LNCaP clone FGC (cell line): ENCODE measurements around the gene WWC2.

Source experiments
- DNase-seq: peaks from one replicate; pipeline ENCODE4 v3.0.0-alpha.2; 2011; ENCODE audit warnings: low read depth
- H3K4me3 ChIP-seq: 2 replicates; pipeline ENCODE4 v1.5.1; 2011; ENCODE audit warnings: mild to moderate bottlenecking, low read depth, low read length, control low read depth
- TF ChIP-seq, protein P1 (sequence below): IDR thresholded peaks from 2 replicates; pipeline ENCODE4 v1.5.1; 2012; ENCODE audit warnings: mild to moderate bottlenecking; ENCODE audit not compliant: control insufficient read depth, insufficient read depth; ENCODE audit errors: extremely low read depth

Gene WWC2

DNA sequence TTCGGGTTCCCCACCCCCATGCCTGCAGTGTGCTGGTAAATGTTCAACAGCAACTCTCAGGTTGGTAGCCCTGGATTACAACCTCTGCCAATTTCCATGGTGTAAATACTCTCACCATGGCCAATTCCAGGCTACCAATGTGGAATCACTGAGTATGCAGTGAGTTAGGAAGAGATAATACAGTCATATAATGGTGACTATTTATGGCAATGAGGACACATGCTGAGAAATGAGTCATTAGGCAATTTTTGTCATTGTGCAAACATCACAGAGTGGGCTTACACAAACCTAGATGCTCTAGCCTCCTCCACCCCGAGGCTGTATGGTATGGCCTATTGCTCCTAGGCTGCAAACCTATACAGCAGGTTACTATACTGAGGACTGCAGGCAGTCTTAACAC, 227.8 kb downstream of the WWC2 start:
- no peak for DNase-seq
- TF ChIP-seq, protein P1, sequence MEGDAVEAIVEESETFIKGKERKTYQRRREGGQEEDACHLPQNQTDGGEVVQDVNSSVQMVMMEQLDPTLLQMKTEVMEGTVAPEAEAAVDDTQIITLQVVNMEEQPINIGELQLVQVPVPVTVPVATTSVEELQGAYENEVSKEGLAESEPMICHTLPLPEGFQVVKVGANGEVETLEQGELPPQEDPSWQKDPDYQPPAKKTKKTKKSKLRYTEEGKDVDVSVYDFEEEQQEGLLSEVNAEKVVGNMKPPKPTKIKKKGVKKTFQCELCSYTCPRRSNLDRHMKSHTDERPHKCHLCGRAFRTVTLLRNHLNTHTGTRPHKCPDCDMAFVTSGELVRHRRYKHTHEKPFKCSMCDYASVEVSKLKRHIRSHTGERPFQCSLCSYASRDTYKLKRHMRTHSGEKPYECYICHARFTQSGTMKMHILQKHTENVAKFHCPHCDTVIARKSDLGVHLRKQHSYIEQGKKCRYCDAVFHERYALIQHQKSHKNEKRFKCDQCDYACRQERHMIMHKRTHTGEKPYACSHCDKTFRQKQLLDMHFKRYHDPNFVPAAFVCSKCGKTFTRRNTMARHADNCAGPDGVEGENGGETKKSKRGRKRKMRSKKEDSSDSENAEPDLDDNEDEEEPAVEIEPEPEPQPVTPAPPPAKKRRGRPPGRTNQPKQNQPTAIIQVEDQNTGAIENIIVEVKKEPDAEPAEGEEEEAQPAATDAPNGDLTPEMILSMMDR = no peak
- no peak overlapping the region for H3K4me3 ChIP-seq

GRCh38 chr4:183327827-183328226, 228.8 kb downstream of the WWC2 start:
- TF ChIP-seq, protein P1 = no peak
- no peak for DNase-seq
- H3K4me3 ChIP-seq = no peak overlapping the region

- TF ChIP-seq, protein P1 = no peak
These were observed 229.8 kb downstream of the WWC2 start for GRCh38 chr4:183328832-183329231.

GRCh38 chr4:183329244-183329643, 230.2 kb downstream of the WWC2 start:
- no peak overlapping the region for H3K4me3 ChIP-seq
- TF ChIP-seq, protein P1 = no peak
- DNase-seq = no peak

More at GRCh38 chr4:183328832-183329231, 229.8 kb downstream of the WWC2 start:
- DNase-seq = no peak
- no peak overlapping the region for H3K4me3 ChIP-seq

DNA sequence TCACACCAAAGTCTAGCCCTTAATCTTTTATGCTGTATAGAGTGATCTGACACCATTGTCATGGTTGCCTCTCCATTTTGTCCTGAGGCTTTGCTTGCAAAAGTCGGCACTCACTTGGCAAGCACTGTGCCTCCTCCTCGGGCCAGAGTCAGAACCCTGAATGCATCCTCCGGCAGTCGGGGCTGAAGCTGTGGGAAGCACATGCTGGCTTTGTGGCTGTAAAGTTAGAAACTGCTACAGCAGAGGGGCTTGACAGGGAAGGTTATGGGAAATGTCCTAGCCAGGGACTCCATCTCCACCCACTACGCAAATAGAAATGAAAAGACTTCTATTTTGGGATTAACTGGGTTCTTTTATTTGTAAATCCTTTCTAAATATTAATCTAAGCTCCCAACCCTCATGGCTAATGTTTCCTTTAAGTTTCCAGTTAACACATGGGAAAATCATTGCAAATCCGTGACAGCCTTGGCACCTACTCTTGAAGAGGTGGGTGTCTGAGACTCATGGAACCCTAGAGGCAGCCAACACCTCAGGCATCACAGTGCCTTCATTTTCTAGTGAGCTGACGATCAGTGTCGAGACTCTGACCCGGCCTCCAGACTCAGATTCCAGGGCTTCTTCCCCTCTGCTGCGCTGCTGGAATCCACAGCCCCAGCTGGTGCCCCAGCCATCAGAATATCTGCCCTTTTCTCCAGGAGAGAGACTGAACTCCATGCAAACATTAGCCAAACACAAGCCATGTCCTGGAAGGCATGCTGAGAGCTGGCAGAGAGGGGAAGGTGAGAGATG, 231.1 kb downstream of the WWC2 start:
- no peak for DNase-seq
- no peak overlapping the region for H3K4me3 ChIP-seq
- TF ChIP-seq, protein P1 = no peak

- no peak for DNase-seq
- no peak overlapping the region for H3K4me3 ChIP-seq
- TF ChIP-seq, protein P1 = no peak
These were observed 231.8 kb downstream of the WWC2 start for GRCh38 chr4:183330841-183331240.

- TF ChIP-seq, protein P1 = no peak
- DNase-seq = no peak
These were observed 233.4 kb downstream of the WWC2 start for GRCh38 chr4:183332447-183332846.

More at GRCh38 chr4:183332447-183332846, 233.4 kb downstream of the WWC2 start:
- no peak overlapping the region for H3K4me3 ChIP-seq
